GM21825 (cell line): ENCODE measurements around the gene UGT1A10.

Experiments
- ATAC-seq: cut with Tn5 transposase; IDR thresholded peaks from one replicate; pipeline ENCODE4 v1.9.1; 2021; ENCODE audit warnings: mild to moderate bottlenecking, moderate library complexity; ENCODE audit not compliant: unreplicated experiment

The UGT1A10 gene

GRCh38 chr2:233801357-233802131 lies 165.3 kb downstream of the UGT1A10 start:
- no peak for ATAC-seq

- no peak for ATAC-seq
These were observed 166.0 kb downstream of the UGT1A10 start for GRCh38 chr2:233802132-233802815.

DNA sequence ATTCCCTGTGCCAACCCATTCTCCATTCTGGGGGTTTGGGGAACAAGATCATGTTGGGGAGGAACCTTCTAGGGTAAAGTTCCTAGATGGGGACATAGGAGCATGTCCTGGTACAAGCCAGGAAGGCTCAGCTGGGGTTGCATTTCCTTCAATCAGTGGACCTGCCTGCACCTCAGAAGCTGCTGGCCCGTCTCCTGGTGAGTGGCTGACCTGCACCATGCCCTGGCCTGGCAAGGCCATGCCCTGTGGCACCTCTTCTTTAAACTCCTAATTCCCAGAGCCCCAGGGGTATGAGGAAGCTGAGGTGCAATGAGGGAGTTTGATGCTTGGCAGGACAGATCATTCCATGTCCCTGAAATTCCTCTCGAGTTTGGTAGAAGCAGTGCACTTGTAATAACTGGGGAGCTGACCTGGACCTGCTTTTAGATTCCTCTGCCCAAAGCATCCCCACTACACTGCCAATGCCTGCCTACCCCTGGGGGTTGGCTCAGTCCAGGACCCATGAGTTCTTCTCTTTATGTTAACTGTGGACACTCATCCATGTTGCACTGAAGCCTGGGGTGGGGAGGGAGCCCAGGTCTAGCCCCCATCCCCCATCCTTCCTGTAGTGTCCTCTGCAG lies 167.2 kb downstream of the UGT1A10 start:
- no peak for ATAC-seq

DNA sequence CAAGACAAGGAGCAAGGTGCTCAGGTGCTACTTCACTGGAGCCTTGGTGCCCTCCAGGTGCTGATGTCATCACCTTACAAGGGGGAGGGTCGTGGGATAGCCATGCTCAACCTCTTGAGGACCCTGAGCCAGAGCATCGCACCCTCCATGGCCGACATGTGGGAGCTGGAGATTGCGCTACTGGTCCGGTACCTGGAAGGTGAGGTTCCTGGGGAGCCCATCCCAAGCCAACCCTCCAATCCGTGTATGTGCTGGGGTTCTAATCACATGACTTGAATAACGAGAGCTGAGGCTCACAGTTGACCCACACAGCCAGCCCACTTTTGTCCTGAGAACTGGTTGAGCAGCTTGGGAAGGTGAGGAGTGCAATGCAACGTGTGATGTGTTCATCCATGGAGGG lies 167.7 kb downstream of the UGT1A10 start:
- no peak for ATAC-seq

DNA sequence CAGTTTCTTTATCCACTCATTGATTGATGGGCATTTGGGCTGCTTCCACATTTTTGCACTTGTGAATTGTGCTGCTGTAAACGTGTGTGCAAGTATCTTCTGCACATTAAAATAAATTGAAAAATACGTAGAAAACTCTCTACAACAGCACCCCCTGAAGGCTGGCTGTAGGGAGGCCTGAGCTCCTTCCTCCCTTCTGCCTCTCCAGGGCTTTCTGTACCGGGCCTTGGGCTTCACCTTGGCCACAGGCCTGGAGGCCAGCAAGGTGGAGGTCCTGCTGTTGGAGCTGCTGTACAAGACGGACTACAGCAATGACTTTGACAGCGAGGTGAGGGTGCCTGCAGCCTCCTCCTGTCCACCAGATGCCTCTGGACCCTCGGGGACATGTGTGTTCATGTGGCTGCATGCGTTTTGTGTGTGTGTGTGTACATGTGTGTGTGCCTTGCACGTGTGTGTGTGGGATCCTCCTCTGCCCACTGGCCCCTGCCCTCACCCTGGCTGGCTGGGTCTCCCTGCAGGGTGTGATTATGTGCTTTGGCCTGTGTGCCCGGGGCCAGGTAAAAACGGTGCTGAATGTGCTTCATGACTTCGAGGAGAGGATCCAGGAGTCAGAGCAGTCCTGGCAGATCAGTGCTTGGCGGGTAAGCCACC lies 171.1 kb downstream of the UGT1A10 start:
- ATAC-seq: no peak

- ATAC-seq: no peak
These were observed 172.0 kb downstream of the UGT1A10 start for GRCh38 chr2:233807966-233808935.

DNA sequence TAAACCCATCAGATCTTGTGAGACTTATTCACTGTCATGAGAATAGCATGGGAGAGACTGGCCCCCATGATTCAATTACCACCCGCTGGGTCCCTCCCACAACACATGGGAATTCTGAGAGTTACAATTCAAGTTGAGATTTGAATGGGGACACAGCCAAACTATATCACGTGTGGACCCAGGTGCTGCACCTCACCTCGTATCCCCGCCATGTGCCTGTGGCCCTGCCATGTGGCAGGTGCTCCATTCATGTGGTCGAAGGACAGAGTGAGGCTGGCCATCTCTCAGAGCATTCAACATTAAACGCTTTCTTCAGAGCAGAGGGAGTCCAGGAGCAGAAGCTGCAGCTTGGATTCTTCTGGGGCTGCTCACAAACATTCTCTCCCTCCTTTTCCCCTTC lies 174.1 kb downstream of the UGT1A10 start:
- ATAC-seq: no peak

GRCh38 chr2:233811087-233811486 lies 174.8 kb downstream of the UGT1A10 start:
- ATAC-seq: no peak

- ATAC-seq: no peak
These were observed 175.5 kb downstream of the UGT1A10 start for GRCh38 chr2:233811732-233812131.

- ATAC-seq: no peak
These were observed 177.2 kb downstream of the UGT1A10 start for GRCh38 chr2:233813236-233814055.

- ATAC-seq: no peak
These were observed 178.0 kb downstream of the UGT1A10 start for GRCh38 chr2:233814056-233814835.

DNA sequence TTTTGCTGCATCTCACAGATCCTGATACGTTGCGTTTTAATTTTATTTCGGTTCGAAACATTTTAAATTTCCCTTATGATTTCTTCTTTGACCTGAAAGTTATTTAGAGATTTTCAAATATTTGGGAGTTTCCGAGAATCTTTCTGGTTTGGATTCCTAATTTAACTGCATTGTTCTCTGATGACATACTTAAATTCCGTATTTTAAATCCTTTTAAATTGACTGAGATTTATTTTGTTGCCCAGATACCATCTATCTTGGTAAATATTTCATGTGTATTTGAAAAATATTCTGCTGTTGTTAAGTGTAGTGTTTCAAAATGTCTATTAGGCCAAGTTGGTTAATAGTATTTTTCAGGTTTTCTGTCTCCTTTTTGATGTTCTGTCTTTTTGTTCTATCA lies 179.6 kb downstream of the UGT1A10 start:
- no peak for ATAC-seq

DNA sequence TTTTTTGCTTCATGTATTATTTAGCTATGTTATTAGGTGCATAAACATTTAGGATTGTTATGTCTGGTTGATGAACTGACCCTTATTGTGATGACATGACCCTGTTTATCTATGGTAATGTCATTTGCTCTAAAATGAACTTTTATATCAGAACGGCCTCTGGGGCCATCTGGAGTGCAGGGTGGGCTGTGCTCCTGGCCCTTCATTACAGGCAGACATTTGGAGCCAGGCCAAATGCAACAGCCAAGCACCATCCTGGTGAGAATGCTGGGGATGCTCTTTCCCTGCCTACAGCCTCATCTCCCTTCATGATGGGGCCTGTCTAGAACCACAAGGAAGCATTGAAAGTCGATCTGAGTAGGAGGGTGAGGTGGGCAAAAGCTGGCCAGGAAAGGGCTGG lies 180.1 kb downstream of the UGT1A10 start:
- ATAC-seq: no peak

DNA sequence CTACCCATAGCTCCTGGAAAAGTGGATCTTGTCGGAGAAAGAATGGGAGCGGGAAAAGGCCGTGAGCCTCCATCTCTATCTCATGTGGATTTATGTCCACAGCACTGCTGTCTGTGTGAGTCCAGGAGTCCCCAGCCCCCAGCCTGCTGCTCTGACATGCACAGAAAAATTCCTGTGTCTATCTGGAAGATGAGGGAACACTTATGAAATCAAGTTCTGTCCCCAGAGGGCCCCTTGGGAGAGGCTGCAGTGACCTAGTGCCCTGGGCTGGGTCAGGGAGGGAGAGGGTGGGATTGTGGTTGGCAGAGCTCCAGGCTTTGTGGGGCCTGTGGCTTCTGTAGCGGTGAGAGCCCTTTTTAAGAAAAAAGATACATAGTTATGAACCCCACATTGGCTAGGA lies 180.5 kb downstream of the UGT1A10 start:
- no peak for ATAC-seq

- no peak for ATAC-seq
These were observed 181.2 kb downstream of the UGT1A10 start for GRCh38 chr2:233817361-233817911.

- ATAC-seq: no peak
These were observed 181.9 kb downstream of the UGT1A10 start for GRCh38 chr2:233817995-233818638.

- ATAC-seq: no peak
These were observed 182.7 kb downstream of the UGT1A10 start for GRCh38 chr2:233818639-233819621.
